ELR (cell line): Measurements from ENCODE around the gene USP24.
"Not testable (repeated sequence)": the region's sequence is repeated elsewhere in the genome, so short reads cannot be mapped to it uniquely, and the experiment has no call there.

Experiments used
- DNase-seq: peaks from one replicate; pipeline ENCODE4 v3.0.0-alpha.2; 2015; ENCODE audit warnings: low read depth

USP24 gene

GRCh38 chr1:55109005-55109404 lies 106.2 kb downstream of the USP24 start:
- DNase-seq = not testable (repeated sequence)

DNA sequence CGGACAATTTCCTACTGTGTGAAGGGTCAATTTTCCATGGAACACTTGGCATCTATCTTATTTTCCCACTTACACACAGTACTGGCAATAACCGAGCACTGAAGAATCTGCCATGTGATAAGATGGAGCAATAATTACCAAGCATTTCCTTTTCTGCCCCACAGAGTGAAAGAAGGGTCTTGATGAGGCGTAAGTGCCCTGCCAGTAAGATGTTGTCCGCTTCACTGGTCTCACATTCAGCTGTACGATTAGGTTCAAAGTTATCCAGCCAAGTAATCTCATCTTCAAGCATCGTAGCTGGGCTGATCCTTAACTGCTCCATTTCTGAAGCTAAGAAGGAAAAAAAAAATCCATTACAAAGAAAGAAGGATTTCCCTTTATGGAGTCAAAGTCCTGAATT lies 108.1 kb downstream of the USP24 start:
- no peak for DNase-seq

DNA sequence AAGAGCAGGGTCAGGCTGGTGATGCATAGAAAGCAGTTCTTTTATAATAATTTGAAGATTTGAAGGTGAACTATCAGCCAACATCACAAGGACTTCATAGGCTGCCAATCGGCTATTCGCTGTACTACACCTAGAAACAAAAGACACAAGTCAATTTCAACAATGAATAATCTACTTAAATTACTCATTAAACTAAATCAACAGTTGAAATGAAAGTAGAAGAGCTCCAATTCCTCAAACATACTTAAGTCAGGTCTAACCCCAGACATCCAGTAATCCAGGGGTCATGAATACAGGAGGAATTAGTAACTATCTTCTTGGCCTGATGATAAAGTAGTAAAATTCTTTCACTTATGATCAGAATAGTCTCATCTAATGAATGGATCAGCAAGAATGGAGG lies 111.3 kb downstream of the USP24 start:
- DNase-seq = no peak

GRCh38 chr1:55095095-55095494 lies 120.1 kb downstream of the USP24 start:
- DNase-seq = no peak

- DNase-seq = no peak
Measured at GRCh38 chr1:55092475-55092874, 122.7 kb downstream of the USP24 start.

- DNase-seq = no peak
Measured at GRCh38 chr1:55089683-55090082, 125.5 kb downstream of the USP24 start.

GRCh38 chr1:55088413-55088812 lies 126.8 kb downstream of the USP24 start:
- DNase-seq = no peak

GRCh38 chr1:55087439-55087838 lies 127.7 kb downstream of the USP24 start:
- no peak for DNase-seq

- DNase-seq = no peak
Measured at GRCh38 chr1:55084257-55084656, 130.9 kb downstream of the USP24 start.

- DNase-seq = no peak
Measured at GRCh38 chr1:55081905-55082296, 133.3 kb downstream of the USP24 start.

DNA sequence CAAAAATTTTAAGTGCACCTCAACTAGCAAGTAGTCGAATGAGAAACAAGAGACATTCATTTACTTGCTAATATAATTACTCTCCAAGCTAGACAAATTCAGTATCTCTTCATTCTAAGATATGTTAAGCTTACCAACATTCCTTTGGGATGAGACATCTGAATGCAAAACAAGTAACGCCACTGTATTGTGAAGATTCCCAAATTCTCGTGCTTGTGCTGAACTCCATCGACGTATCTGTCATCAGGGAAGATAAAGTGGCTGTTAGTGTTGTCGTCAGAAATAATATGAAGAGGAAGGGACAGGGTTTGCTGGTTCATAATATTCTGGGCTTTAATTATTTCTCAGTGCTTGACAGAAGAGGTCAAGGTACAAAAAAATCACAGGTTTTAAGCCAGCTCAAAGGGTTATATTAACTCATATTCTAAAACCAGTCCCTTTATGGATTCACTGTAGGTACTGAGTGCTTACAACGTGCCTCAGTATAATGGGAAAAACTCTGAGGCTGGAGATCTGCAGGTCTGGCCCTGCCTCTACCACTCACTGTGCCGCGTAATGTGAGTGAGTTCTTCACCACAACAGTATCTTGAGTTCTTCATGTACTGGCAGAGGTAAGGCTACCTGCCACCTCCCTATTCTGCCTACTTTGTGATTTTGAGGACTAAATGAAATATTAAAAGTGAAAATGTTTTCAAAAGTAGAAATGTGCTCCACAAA lies 133.8 kb downstream of the USP24 start:
- peak; percentile 87 for DNase-seq

DNA sequence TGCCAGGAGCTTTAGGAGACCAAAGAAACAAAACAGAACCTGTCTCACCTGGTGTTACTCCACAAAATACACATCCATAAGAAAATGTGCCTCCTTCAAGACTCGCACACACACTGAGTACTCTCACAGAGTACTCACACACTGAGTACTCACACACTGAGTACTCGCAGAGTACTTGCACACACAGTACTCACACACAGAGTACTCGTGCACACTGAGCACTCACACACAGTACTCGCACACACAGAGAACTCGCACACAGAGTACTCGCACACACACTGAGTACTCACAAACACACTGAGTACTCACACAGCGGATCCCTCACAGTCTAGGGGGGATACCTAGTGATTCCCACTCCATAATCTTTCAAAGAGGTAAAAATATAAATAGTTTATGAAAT lies 135.5 kb downstream of the USP24 start:
- DNase-seq = no peak

GRCh38 chr1:55078470-55078869 lies 136.7 kb downstream of the USP24 start:
- no peak for DNase-seq

DNA sequence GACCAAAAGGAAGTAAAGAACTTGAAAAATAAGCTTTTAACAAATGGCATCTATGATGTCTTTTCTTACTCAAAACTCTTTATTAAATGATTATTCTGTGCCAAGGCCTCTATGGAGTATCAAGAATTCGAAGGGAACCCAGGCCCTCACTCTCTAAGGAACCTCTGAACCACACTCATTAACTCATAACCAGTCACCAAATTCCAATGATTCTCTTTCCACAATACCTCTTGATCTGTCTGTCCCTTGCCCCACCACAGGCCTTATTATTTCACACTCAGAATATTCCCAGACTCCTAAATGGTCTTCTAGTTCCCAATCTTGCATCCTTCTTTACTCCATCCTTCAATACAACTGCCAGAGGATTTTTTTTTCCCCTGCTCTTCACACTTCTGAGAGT lies 138.8 kb downstream of the USP24 start:
- no peak for DNase-seq

DNA sequence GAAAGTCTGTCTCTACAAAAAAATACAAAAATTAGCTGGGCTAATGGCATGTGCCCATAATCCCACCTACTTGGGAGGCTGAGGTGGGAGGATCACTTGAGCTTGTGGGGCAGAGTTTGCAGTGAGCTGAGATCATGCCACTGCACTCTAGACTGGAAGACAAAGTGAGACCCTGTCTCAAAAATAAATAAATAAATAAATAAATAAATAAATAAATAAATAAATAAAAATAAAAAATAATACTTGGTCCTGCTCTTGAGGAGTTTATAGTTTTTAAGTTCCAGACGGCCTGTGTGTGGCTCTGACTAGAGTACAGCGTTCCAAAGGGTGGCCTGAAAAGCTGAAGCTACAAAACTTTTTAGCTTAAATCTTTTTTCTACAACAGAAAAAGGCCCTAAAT lies 140.7 kb downstream of the USP24 start:
- no peak for DNase-seq

- DNase-seq = no peak
Measured at GRCh38 chr1:55073187-55073916, 141.8 kb downstream of the USP24 start.

DNA sequence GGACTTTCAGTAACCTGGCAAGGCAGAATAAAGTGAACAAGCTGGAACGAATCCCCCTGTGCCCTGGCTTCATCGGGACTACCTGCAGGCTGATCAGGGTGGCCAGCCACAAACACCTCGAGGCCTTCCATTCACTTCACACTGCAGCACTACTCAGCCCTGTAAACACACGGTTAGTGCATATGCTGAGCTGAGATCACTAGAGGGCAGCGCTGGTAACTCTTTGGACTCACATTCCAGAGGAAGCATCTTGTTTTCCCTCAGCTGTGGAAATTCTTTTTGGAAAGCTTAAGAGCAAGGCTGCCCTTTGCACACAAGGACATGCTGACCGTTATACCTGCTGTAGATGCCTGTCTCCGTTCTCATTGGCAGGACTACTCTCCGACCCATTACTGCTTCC lies 143.7 kb downstream of the USP24 start:
- DNase-seq = peak; percentile 62

DNA sequence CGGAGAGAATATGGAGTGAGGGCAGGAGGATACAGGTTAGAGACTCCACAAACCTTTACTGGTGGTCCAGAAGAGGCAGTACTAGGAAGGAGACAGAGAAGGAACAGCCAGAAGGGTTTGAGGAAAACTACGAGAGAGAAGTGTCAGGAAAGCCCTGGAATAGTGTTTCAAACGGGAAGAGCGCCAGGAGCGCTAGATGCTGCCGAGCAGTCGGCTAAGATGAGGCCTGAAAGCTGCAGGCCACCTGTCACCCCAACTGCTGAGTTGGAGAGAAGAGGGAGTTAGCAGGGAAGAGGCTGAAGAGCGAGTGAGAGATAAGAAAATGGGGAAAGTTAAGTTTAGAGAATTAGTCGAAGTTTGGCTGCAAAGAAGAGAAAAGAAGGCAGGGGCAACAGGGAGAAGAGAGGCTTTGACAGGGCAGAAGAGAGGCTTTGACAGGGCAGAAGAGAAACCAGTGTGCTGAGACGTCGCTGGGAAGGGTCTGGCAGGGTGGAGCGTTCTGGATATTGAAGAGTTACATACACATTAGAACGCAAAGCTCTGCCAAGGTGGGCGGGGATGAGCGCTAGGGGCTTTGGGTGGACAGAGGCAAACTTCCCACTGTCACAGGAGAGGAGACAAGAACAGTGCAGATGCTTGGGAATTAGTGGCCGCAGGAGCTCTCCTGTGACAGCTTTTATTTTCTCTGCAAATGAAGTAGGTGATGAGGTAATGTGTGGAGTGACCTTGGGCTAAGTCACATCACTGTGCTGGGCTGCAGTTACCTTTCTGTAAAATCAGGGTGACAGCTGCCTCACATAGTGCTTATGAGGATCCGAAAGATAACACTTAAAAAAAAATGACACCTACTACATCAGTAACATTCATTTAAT lies 144.6 kb downstream of the USP24 start:
- no peak for DNase-seq

GRCh38 chr1:55069280-55069679 lies 145.9 kb downstream of the USP24 start:
- DNase-seq = no peak

GRCh38 chr1:55068638-55069037 lies 146.5 kb downstream of the USP24 start:
- no peak for DNase-seq

- DNase-seq = no peak
Measured at GRCh38 chr1:55067914-55068313, 147.2 kb downstream of the USP24 start.

DNA sequence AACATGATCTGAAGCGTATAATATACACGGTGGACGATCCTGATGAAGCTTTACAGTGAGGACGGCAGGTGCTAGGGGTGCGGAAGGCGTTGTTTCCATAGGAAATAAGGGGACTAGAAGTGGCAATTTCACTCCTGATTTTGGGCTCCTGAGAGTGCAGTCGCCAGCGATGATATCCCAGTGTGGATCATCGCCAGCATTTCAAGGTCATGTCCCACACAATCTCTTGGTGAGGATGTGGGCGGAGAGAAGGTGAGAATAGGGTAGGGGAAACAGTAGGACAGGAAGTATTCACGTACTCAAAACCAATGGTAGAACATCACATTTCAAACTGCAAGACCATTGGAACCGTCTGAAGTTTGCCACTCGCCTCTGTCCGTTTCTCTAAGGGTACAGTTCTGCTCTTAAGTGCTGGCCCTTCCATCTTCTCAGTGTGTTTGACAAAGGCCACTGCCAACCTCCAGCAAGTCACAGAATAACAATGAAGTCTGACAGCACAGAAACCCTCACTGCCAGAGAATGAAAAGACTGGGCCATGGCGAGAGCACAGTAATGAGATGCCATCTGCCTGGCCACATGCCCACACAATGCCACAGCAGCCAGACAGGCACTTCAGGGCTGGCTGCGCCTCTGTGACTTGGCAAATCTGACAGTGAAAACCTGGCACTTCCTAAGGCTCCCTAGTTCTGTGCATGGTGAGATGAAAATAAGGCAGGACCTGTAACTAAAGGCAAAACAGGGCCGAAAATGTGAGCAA lies 148.0 kb downstream of the USP24 start:
- DNase-seq = no peak
